UCSD-AML1 (cell line): ENCODE measurements around the gene METTL22.

Experiments
- DNase-seq: peaks from one replicate; lab custom pipeline; 2025; ENCODE audit not compliant: unreplicated experiment; lab: John Stamatoyannopoulos, UW

The METTL22 gene, protein sequence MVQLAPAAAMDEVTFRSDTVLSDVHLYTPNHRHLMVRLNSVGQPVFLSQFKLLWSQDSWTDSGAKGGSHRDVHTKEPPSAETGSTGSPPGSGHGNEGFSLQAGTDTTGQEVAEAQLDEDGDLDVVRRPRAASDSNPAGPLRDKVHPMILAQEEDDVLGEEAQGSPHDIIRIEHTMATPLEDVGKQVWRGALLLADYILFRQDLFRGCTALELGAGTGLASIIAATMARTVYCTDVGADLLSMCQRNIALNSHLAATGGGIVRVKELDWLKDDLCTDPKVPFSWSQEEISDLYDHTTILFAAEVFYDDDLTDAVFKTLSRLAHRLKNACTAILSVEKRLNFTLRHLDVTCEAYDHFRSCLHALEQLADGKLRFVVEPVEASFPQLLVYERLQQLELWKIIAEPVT

DNA sequence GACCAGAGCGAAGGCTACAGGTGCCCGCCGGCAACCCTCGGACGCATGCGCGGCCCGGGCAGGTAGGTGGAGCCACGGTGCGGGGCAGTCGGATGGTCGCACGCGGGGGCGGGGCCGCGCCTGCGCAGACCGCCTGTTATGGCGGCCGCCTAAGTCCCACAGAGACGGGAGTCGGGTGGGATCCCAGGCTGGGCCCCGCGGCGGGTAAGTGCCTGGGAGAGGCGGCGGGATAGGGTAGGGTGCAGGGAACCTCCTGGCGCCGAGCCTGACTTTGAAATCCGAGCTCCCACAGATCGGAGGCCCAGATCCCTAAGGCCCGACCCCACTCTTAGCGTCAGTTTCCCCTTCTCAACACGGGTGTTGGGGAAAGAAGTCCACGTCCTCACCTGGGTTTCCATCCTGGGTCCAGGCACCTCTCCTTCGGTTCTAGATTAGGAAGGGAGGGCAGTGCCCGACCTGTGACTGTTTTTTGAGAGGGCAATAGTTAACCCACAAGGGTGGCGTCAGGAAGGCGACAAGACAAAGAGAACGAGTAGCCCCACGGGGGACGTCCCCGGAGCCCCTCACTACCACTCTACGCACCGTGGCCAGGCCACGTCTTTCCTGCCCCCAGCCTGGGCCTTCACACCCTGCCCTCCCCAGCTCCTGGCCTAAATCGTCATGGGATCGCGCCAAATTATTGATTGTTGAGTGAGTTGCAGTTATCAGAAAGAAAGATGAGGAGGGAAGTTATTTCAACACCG, at the start of gene METTL22:
Gene METTL22, plus strand, starts transcription at position 127 of the 743 bp plus-strand sequence. CDS start 3,968 bp downstream, outside the sequence.
- DNase-seq = peak; percentile 92

DNA sequence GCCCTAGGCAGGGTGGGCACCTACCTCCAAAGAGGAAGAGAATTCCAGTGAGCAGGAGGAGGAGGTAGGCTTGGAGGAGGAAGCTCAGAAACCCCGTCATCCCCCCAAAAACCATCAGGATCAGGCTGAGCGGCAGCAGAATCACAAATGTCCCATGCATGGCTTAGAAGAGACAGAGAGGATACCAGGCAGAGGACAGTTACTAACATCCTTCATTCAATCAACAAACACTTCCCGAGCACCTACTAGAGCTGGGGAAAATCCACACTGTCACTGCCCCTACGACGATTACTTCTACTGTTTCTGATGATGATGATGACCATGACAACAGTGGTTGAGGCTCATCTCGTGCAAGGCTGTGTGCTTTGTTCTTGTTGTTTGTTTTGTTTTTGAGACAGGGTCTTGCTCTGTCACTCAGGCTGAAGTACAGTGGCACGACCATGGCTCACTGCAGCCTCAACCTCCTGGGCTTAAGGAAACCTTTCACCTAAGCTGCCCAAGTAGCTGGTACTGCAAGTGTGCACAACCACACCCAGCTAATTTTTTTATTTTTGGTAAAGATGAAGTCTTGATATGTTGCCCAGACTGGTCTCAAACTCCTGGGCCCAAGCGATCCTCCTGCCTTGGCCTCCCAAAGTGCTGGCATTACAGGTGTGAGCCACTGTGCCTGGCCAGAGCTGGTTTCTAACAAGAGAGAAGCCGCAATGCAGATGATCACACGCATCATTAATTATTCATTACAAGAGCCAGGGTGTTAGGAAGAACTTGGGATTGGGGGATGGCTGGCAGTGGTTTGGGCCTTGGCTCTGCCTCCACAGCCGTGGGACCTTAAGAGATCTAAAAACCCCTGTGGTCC, 49.2 kb upstream of the METTL22 start:
- no peak for DNase-seq

DNA sequence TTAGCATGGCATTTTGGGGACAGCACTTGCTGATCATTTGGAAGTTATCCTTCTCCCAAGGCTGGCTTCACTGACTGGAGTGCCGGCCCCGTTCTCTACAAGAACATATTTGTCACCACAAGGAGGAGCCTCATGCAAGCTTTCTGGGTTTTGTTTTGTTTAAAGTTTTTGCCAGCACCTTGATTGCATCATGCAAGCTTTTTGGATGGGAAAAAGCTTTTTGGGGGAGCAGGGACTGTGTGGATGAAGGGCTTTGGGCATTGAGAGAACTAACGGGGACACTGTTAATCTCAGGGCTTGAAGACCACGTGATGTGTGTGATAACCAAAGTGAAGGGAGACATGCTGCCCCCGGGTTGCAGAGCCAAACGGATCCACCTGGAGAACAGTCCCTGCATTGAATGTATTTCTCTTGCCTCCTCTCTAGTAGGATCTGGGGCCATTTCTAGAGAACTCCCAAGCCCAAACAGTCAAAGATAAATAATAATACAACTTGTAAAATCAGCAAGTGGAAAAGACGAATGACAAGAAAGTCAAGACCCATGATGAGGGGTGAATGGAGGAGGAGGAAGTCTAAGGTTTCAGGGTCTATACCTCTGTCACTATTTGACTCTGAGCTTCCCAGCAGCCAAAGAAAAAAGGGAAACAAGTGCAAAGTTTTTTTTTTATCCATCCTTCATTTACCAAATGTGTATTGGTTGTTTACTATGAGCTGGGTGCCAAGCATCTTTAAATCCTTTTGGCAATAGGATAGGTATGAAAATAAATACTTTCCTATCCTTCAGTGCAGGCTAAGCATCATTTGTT, 48.4 kb upstream of the METTL22 start:
- DNase-seq = peak; percentile 22

DNA sequence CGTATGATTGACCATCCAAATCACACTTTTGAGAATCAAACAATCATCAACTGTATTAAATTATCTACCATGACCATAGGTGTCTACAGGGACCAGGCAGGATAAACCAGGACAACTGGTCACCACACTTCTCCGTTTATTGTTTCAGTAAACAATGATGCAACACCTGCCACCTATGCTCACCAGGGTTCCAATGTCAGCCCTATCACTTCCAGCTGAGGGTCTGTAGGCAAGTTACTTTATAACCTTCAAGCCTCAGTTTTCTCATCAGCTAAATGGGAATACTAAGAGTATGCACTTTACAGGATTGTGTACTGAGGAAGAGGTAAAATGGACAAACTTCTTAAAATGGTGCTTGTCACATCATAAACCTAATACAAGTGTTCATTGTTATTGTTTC, 46.1 kb upstream of the METTL22 start:
- no peak for DNase-seq

DNA sequence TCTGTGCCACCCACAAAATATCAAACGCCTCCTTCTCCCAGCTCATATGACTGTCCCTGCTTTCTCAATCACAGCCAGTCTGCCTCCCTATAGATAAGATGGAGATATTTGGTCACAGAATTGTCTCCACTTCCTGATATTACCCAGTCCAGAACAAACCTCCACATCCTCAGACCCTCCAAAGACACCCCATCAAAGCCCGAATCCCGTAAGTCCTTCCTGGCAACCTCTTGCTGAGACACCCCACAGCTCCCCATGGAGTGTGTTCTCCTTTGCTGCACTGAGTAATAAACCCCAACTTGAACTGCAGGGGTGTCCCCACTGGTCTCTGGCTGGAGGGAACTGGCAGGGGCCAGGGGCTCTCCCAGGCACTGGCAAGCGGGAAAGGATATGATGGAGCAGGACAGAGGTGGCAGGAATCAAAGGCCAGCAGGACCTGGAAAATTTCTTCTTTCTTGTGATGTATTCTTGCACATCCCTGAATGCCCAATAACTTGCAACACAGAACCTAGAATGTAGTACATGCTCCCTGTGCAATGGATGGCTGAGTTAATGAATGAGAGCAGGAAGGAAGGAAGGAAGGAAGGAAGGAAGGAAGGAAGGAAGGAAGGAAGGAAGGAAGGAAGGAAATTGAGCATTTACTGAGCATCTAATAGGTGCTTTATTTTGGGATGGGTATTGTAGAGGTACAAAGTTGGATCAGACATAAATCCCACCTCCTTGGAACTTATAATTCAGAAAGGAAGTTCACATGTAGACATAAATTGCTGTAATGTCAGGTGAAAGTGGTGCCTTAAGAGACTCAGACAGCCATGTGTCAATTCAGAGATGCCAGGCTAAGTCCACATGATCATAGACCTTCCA, 45.1 kb upstream of the METTL22 start:
- no peak for DNase-seq

DNA sequence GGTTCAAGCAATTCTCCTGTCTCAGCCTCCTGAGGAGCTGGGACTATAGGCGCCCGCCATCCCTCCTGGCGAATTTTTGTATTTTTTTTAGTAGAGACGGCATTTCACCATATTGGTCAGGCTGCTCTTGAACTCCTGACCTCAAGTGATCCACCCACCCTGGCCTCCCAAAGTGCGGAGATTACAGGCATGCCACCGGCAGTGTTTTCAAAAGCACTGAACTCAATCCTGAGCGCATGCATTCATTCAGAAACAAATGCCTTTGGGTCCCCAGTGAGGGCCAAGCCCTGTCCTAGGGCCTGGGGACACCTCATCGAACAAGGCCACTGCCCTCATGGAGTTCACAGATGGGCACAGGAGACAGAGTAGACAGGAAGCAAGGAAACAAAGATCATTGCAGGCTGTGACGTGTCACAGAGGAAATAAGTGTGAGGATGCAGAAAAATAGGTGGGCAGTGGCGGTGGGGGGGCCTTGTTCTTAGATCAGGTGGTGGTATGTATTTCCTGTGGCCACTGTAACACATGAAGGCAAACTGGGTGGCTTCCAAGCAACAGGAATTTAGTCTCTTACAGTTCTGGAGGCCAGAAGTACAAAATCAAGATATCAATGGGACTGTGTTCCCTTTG, 43.7 kb upstream of the METTL22 start:
- DNase-seq = no peak

DNA sequence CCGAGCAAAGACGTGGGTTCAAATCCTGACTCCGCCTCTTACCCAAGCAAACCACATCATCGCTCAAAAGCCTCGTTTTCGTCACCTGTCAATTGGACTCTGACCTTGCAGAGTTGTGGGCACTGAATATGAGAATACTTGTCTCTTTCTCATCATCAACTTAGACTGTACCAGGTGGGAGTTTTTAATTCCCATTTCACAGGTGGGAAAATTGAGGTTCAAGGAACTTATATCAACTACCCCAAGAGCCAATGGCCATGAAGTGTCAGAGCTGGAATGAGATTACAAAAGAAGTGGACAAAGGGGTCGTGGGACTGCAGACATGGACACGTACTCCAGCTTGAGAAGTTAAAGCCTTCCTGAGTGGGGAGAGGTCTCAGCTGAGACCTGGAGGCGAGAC, 41.9 kb upstream of the METTL22 start:
- no peak for DNase-seq

DNA sequence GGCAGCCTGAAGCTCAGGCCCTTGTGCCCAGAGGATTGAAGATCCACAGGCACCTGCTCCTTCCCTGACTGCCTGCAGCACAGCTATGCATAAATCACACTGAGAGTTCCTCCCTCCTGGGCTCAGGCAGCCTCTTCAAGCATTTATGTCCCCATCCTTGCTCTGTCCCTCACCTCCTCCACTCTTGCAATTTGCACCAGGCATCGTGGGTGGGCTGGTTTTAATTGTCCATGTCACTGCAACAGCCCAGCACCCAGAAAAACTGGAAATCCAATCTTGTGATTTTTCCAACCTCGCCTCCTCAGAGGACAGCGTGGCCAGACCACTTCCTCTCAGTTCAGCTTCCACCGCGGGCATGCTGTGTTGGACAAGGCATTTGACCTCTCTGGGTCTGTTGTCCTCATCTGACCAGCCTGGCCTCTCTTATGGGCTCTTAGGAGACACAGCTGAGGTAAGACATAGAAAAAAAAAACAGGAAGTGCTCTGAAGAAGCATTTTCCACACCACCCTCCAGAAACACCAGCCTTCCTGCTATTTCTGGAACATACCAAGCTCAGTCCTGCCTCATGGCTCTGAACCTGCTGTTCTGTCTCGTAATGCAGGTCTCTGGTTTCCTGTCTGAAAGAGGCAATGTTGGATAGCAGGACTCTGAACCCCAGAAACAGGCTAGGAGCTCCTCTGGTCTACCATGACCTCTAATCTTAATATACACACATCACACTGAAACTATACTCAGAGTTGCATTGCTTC, 39.5 kb upstream of the METTL22 start:
- DNase-seq = peak; percentile 22

DNA sequence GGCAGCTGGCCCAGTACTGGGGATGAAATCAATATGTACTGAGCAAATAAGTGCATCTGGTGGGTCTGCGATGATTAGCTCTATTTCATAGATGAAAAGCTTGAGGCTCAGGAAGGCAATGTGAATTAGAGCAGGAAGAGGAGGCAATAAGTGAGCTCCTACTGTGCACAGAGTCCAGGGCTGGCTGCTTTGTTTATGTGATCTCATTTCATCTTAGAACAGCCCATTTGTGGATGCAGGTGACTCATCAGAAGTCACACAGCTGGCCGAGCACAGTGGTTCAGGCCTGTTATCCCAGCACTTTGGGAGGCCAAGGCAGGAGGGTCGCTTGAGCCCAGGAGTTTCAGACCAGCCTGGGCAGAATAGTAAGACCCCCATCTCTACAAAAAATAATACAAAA, 38.3 kb upstream of the METTL22 start:
- no peak for DNase-seq

DNA sequence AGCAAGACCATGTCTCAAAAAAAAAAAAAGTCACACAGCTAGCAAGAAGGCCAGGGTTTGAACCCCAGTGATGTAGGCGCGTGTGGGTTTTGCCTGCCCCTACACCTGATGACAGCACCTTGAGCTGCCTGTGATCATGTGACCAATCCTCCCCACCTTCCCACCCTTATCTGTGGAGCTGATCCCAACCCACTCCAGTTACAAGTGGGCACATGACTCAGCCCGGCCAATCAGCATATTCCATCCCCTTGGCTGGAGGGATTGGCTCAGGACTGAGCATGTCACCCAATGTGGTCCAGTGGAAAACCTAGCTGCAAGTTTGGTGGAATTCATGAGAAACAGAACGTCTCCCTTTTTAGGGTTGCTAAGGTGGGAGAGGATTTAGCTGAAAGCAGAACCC, 37.8 kb upstream of the METTL22 start:
- no peak for DNase-seq

DNA sequence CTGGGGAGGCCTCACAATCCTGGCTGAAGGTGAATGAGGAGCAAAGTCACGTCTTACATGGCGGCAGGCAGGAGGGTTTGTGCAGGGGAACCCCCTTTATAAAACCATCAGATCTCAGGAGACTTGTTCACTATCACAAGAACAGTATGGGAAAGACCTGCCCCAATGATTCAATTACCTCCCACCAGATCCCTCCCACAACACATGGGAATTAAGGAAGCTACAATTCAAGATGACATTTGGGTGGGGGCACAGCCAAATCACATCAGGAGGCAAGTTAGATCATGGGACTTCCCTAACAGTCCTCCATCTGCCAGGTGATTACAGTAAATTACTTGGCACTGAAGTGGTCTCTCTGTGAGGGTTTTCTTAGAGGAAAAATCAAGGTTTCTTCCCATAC, 36.5 kb upstream of the METTL22 start:
- no peak for DNase-seq

DNA sequence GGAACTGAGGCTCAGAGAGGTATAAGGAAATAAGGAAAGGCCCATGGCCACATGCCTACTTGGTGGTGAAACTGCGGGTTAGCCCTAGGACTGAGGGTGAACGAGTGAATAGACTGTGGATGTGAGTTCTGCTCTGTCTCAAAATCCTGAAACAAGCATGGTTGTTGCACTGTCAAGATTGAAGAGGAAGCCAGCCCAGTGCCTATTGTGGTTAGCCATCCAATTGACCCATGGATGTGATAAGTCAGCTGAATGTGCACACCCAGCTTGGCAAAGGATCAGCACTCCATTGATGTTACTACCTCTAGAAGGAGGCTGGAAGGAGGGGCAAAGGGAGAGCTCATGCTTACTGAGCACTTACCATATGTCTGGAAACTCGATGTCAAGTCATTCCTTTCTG, 35.6 kb upstream of the METTL22 start:
- DNase-seq = no peak

DNA sequence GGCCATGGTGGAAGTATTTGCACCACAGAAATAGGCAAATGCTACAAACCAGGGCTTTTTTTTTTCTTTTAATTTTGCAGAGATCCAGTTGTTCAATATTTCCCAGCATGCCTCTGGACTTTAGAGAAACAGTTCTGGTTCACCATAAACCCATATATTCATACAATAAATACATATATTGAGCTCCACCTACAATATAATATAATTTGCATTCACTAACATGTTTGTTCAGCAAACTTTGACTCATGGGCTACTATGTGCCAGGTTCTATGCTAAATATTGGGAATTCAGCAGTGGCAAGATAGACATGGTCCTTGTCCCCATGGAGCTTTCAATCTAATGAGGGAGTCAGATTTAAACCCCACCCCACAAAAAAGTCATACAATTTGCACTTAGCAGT, 34.4 kb upstream of the METTL22 start:
- DNase-seq = no peak

DNA sequence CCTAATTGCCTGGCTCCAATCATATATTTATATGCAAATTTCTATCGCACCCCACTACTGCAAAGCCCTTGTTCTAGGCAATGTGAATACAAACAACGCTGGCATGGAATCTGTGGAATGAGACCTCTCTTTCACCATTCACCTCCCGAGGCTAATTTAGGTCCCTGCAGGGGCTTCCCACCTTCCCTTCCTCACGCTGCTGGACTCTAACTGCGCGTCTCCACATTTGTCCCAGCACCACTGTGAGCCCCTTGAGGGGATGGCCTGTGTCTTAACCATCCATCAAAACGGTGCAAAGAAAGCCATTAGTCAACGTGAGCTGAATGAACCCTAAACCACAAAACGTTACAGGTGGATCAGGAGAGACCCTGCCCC, 32.8 kb upstream of the METTL22 start:
- no peak for DNase-seq

DNA sequence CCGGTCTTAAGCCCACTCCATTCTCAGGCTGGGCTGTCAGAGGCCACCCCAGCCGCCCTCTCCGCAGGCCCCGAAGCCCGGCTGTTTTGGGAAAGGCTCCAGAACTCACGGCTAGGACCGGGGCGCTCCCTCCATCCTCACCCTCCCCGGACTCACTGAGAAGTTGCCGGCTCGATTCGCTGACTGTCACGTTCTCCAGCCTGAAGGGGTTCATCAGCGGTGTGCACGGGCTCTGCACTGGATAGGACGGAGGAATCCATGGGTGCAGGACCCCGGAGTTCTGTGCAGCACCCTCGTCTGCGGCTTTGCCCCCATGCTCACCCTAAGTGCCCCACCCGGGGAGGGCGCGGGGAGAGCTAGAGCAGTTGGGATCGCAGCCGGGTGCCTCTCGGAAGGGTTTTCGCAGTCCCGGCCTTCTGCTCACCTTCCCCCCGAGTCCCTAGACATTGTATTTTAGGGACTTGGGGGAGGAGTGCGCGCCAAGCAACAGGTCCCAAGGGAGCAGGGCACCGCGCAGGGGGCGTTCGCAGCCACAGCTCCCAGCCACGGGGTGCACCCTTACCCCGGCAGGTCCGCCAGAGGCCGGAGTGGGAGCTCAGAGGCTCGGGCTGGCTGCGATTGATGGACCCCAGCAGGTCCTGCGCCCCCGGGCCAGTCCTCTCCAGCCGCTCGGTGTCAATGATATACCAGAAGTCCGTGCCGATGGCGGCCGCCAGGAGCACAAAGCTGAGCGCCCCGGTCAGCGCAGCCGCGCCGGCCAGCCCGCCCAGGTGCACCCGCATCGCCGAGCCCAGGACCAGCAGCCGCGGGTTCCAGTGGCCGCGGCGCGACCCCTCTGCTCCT, 32.2 kb upstream of the METTL22 start:
- no peak for DNase-seq

DNA sequence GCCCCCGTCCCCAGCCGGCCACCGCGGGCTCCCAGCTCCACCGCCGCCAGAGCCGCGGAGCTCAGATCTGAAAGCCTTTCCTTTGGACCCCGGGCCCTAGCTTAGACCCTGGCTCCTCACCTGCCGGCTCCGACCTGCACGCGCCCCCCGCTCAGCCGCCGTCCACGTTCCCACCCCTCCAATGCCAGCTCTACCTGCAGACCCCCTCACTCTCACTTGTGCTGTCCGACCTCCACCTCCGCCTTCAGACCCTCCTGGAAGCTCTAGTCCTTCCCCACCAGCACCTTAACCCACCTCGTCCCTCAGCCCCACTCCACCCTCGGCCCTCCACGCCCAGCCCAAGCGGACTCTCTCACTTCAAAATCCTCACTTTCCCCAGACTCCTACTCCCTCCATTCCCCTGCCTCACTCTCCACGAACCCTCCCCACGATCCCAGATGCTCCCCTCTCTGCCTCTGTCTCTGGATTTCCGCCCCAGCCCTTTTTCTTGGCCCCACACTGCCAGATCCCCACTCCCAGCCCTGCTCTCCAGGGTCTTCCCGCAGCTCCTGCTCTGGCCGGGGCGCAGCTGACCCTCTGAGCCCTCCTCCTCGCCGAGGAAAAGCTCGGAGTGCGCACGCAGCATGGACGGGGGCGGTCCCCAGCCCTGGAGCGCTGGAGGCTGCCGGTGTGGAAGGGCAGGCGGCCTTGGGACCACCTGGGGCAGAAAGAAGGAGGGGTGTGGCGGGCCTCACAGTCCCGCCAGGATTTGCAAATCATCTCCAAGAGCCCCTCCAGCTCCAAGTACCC, 31.4 kb upstream of the METTL22 start, which contains the start of gene TMEM114:
Gene TMEM114, minus strand, starts transcription at position 612 of the 789 bp plus-strand sequence. CDS start 673 bp downstream, outside the sequence.
- no peak for DNase-seq

DNA sequence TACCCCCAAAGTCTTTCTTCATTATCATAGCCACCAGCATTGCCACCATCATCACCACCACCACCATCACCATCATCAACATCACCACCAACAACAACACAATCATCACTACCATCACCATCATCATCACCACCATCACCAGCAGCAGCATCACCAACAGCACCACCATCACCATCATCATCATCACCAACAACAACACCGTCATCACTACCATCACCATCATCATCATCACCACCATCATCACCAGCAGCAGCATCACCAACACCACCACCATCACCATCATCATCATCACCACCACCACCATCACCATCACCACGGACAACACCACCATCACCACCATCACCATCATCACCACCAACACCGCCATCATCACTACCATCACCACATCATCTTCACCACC, 30.7 kb upstream of the METTL22 start:
- no peak for DNase-seq
